PC-3 (cell line): ENCODE results near the gene ADTRP. TPM values are rescaled to one million over a fixed set of nuclear protein-coding genes. Genes with fewer than 3 reads are reported as not detected.

Experiments used
- ATAC-seq: fragments of 200-7000 bp; cut with Tn5 transposase; 2 replicates; pipeline ENCODE4 v1.9.1; 2020; ENCODE audit warnings: mild to moderate bottlenecking, moderate library complexity
- BruUV-seq: library from RNA; stranded (reverse); fragments of 400-500 nt; replicated peaks from 2 replicates; lab custom pipeline; 2021; lab: Mats Ljungman, UMichigan
- CTCF ChIA-PET: fragments of 300-600 bp; sonication (Branson Sonifier 250); formaldehyde crosslinking; loops from one replicate; lab custom pipeline; 2022; ENCODE audit warnings: antibody characterized with exemption; lab: Charles Lee
- POLR2A ChIA-PET: fragments of 300-600 bp; sonication (Branson Sonifier 250); formaldehyde crosslinking; loops from one replicate; lab custom pipeline; 2022; ENCODE audit warnings: antibody characterized with exemption; ENCODE audit not compliant: unreplicated experiment; lab: Charles Lee
- DNase-seq: peaks from one replicate; pipeline ENCODE4 v3.0.0-alpha.2; 2015
- H2AFZ ChIP-seq: fragments of 300-600 bp; sonication (generic); 2 replicates; pipeline ENCODE4 v1.6.0; 2016; ENCODE audit warnings: antibody characterized with exemption, low read length
- H3F3A ChIP-seq: fragments of 300-600 bp; sonication (generic); one replicate; pipeline ENCODE4 v1.6.0; 2017; ENCODE audit warnings: antibody characterized with exemption, low read length, control low read depth, mild to moderate bottlenecking; ENCODE audit not compliant: unreplicated experiment
- H3K27ac ChIP-seq: fragments of 300-600 bp; sonication (generic); 2 replicates; pipeline ENCODE4 v1.5.1; 2016; ENCODE audit warnings: mild to moderate bottlenecking, low read length
- H3K27me3 ChIP-seq: fragments of 300-600 bp; sonication (generic); 2 replicates; pipeline ENCODE4 v1.6.1; 2016; ENCODE audit warnings: low read length, mixed read lengths
- H3K36me3 ChIP-seq: fragments of 300-600 bp; sonication (generic); 2 replicates; pipeline ENCODE4 v1.6.1; 2016; ENCODE audit warnings: low read depth, mixed run types, low read length, mixed read lengths
- H3K4me1 ChIP-seq: fragments of 300-600 bp; sonication (generic); 2 replicates; pipeline ENCODE4 v1.5.1; 2016; ENCODE audit warnings: low read length; ENCODE audit not compliant: insufficient read depth
- H3K4me2 ChIP-seq: fragments of 300-600 bp; sonication (generic); 2 replicates; pipeline ENCODE4 v1.6.0; 2016; ENCODE audit warnings: low read length
- H3K4me3 ChIP-seq: fragments of 300-600 bp; sonication (generic); 2 replicates; pipeline ENCODE4 v1.5.1; 2016; ENCODE audit warnings: mild to moderate bottlenecking, low read length, mixed read lengths
- H3K79me2 ChIP-seq: fragments of 300-600 bp; sonication (generic); 2 replicates; pipeline ENCODE4 v1.6.1; 2017; ENCODE audit warnings: low read length, mixed read lengths
- H3K9ac ChIP-seq: fragments of 300-600 bp; sonication (generic); 2 replicates; pipeline ENCODE4 v1.6.0; 2016; ENCODE audit warnings: mild to moderate bottlenecking, low read length
- H3K9me2 ChIP-seq: fragments of 300-600 bp; sonication (generic); replicated peaks from 2 replicates; pipeline ENCODE4 v1.6.1; 2016; ENCODE audit warnings: mixed run types, low read length, mixed read lengths
- H3K9me3 ChIP-seq: fragments of 300-600 bp; sonication (generic); 2 replicates; pipeline ENCODE4 v1.6.1; 2016; ENCODE audit warnings: low read length, mixed read lengths
- H4K20me1 ChIP-seq: fragments of 300-600 bp; sonication (generic); 2 replicates; pipeline ENCODE4 v1.6.1; 2016; ENCODE audit warnings: low read length, mixed read lengths
- CTCF ChIP-seq: fragments of 300-600 bp; sonication (generic); conservative IDR thresholded peaks from 2 replicates; pipeline ENCODE4 v1.5.1; 2017; ENCODE audit warnings: antibody characterized with exemption, low read depth, mild to moderate bottlenecking, low read length
- EZH2 ChIP-seq: fragments of 300-600 bp; sonication (generic); IDR thresholded peaks from one replicate; pipeline ENCODE4 v1.6.1; 2017; ENCODE audit warnings: antibody characterized with exemption, mild to moderate bottlenecking, low read length; ENCODE audit not compliant: unreplicated experiment
- EZH2phosphoT487 ChIP-seq: fragments of 300-600 bp; sonication (generic); IDR thresholded peaks from 2 replicates; pipeline ENCODE4 v1.6.1; 2018; ENCODE audit warnings: mild to moderate bottlenecking, antibody characterized with exemption, low read length, borderline replicate concordance
- intact Hi-C: fragments of 100-400 bp; cut with micrococcal nuclease; formaldehyde crosslinking; loops from 2 replicates; pipeline ENCODE4 v1.9.0; 2023
- total RNA-seq: library from RNA; depleted of rRNA; stranded (reverse); fragments of >200 nt; gene quantifications from 2 replicates; pipeline ENCODE4 v1.2.3, GENCODE V29; 2014

Gene ADTRP
- total RNA-seq, 1 experiment from 2014 or later, result not detected

DNA sequence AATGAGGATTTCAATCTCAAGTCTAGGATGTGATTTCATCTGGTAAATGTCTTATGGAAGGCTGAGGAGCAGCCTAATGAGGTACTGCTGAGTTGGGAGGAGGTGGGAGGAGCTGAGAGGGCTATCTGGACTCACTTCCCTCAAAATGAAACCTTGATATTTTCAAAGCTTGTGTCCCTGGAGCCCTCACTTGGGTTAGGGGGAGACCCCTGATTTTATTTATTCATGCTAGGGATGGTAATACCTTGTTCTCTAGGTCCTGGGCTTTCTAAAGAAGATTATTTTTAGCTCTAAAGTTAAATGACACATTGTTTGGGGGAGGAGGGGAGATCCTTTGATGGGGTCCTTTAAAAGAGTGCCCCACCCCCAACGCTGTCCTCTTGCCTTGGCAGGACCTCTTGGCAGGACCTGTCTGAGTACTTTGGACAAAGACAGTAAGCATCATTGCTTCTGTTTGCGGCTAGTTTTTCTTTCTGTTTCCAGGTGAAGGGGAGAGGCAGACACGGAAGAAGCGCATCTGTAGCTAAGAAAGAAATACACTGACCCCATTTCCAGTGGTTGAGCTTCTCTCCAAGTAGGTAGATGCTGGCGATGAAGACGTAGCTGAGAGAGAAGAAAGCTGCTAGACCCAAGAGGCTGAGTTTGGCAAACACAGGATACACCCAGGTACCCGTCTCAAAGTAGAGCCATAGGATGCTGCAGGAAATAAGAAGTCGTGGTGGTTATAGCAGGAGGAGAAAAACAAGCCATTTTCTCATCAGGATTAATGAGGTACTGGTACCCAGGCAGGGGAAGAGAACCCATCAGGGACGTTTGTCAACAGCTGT is 55.6 kb downstream of the ADTRP start:
- Histone ChIP-seq H3K9ac (no peak overlapping the region), H4K20me1 (no peaks in the 10 kb centered on the region), H3K27me3 (no peaks in the 10 kb centered on the region), H3K27ac (no peak overlapping the region), H3K4me1 (no peaks in the 10 kb centered on the region), H3K79me2 (no peaks in the 10 kb centered on the region), H2AFZ (no peak overlapping the region), H3K4me3 (no peak overlapping the region), H3K4me2 (no peak overlapping the region), H3K9me2 (no peaks in the 10 kb centered on the region), H3K9me3 (no peaks in the 10 kb centered on the region), H3K36me3 (no peaks in the 10 kb centered on the region), H3F3A (no peaks in the 10 kb centered on the region)
- TF ChIP-seq EZH2 (no peak), EZH2phosphoT487 (no peak), CTCF (no peak)
- POLR2A ChIA-PET, result no interaction called here
- DNase-seq (no peak), ATAC-seq (no peak)
- CTCF ChIA-PET, result no interaction called here
- BruUV-seq, result no TSS peak
- intact Hi-C loops, result no loop called here

DNA sequence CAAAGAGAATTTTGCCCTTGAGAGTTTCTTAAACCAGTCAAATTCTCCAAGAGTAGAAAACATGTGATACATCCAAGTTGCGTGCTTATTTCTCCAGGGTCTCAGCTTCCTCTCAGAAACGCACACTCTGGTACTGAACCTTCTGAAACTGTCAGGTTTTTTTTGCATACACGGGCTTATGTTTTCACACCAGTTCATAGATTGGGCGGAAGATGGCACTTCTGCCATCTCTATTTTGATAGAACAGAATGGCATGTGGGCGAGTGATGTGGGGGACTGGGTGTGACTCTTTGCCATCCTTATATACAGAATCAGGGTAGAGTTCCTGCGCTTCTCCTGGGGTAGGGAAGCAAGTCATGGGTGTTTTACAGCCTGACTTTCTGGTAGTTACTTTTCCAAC is 56.4 kb downstream of the ADTRP start:
- ChIA-PET POLR2A (no interaction called here), CTCF (no interaction called here)
- H3K4me1 ChIP-seq, result no peaks in the 10 kb centered on the region
- no TSS peak for BruUV-seq
- no peaks in the 10 kb centered on the region for H3K36me3 ChIP-seq
- intact Hi-C loops, result no loop called here
- no peaks in the 10 kb centered on the region for H4K20me1 ChIP-seq
- H3K9me3 ChIP-seq, result no peaks in the 10 kb centered on the region
- DNase-seq (no peak), ATAC-seq (no peak)
- no peak overlapping the region for H3K4me3 ChIP-seq
- no peak overlapping the region for H2AFZ ChIP-seq
- H3K79me2 ChIP-seq, result no peaks in the 10 kb centered on the region
- H3K9me2 ChIP-seq, result no peaks in the 10 kb centered on the region
- no peak for TF ChIP-seq CTCF
- no peak for TF ChIP-seq EZH2phosphoT487
- no peak for TF ChIP-seq EZH2
- no peak overlapping the region for H3K4me2 ChIP-seq
- no peak overlapping the region for H3K27ac ChIP-seq
- H3F3A ChIP-seq, result no peaks in the 10 kb centered on the region
- H3K9ac ChIP-seq, result no peak overlapping the region
- no peaks in the 10 kb centered on the region for H3K27me3 ChIP-seq

DNA sequence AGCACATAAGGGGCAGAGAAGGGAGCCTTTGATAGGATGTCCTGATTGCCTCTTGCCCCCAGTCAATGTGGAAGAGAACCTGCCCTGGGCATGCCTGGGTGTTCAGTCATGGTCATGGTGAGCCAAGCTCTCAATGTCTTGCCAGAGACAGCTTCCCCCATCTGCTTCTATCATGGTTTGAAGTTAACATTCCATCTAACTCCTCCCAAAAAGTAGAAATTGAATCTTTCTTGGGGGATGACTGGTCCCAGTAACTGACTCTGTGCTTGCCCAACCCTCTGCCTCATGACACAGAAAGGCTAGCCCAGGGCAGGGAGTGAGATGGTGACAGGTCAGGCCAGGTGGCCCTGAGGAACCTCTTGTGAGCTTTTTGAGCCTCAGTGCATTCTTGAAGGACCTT is 60.1 kb downstream of the ADTRP start:
- CTCF ChIA-PET, result no interaction called here
- H3K9ac ChIP-seq, result no peak overlapping the region
- H3K4me1 ChIP-seq, result no peaks in the 10 kb centered on the region
- H3K4me3 ChIP-seq, result no peak overlapping the region
- H3K9me3 ChIP-seq, result no peaks in the 10 kb centered on the region
- H3K9me2 ChIP-seq, result no peaks in the 10 kb centered on the region
- no peak overlapping the region for H2AFZ ChIP-seq
- ATAC-seq (no peak), DNase-seq (no peak)
- no TSS peak for BruUV-seq
- intact Hi-C loops, result no loop called here
- H4K20me1 ChIP-seq, result no peaks in the 10 kb centered on the region
- no peaks in the 10 kb centered on the region for H3K79me2 ChIP-seq
- H3K27ac ChIP-seq, result no peak overlapping the region
- no peaks in the 10 kb centered on the region for H3K27me3 ChIP-seq
- H3K36me3 ChIP-seq, result no peaks in the 10 kb centered on the region
- POLR2A ChIA-PET, result no interaction called here
- no peaks in the 10 kb centered on the region for H3F3A ChIP-seq
- no peak overlapping the region for H3K4me2 ChIP-seq
- TF ChIP-seq EZH2 (no peak), CTCF (no peak), EZH2phosphoT487 (no peak)
